ENCODE measurements around the gene IZUMO4.

DNA sequence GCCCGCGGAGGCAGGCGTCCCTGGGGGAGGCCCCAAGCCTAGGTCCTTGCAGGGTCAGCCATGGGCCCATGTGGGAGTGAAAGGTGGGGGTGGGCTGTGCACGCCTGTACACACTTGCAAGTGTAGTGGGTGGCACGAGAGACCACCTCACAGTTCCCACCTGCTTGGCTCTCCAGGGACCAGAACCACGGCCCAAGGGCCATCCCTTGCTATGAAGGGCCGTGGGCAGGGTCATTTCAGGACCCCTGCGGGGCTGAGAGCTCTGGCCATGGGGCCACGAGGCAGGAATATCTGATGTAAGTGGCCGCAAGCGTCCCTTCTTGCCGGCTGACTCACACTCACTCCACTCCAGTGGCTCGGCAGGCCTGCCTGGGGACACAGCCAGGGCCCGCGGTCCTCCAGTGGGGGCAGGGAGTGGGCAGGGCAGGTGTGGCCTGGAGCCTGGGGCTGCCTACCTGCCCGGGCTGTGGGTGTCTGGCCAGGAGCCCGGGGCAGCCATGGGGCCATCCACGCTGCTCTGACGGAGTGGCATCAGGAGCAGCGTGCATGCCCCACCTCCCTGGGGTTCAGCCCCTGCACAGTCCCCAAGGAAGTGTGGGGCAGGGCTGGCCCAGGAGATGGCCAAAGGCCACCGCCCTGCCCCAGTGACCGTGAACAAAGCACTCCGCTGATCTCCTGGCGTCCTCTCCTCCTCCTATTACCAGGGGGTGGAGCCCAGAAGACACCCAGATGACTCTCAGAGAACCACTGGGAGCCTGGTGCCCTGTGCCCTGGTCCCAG, 37.1 kb upstream of the IZUMO4 start:
- TF ChIP-seq CTCF (optimal IDR thresholded peaks at IDR 0.05 in 1 of 3, IDR thresholded peaks at IDR 0.05 in 1 of 3, conservative IDR thresholded peaks at IDR 0.05 in 1 of 3; ENCODE audit: extremely low read depth in 1 of 3, insufficient read depth in 2 of 3, low read length in 3 of 3), result no peak
- no peak for TF ChIP-seq EZH2 (IDR thresholded peaks at IDR 0.05; ENCODE audit: low read length)

All from keratinocyte (primary cell).